ENCODE data around the gene SPHK1. TPM values are rescaled to one million over a fixed set of nuclear protein-coding genes. Genes with fewer than 3 reads are reported as not detected.

SPHK1 gene
- total RNA-seq, 1 donor from 2014 or later = 26.5 TPM

DNA sequence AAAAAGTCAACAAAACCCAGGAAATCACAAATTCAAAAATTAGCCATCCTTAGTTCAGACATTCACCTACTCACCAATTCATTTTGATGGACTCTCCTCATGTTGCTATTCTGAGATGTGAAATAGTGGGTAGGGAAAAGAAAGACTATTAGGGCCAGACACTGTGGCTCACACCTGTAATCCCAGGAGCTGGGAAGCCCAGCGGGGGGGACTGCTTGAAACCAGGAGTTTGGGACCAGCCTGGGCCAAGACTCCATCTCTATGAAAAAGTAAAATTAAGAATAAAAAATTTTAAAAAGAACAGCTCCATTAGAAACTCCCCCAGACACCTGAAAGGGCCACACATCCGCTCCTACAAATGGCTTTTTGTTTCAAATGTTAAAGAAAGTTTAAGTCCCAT lies 47.1 kb downstream of the SPHK1 start:
- no peak for DNase-seq (ENCODE audit: low spot score)

DNA sequence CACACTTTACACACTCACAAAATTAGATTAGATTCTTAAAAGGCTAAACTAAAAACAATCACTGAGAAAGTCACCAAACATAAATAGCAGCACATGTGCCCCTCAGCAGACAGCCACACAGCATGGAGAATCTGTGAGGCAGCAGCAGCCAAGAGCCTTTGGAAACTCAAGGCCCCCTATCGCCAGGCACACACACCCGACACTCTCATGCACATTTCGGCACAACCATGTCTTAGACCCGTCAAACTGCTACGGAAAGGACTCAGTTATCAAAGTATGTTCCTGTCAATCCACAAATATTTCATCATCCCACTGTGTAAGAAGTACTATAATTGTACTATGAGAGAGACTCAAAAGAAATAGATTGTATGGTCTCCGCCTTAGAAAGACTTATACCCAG lies 47.6 kb downstream of the SPHK1 start:
- DNase-seq (ENCODE audit: low spot score) = no peak

DNA sequence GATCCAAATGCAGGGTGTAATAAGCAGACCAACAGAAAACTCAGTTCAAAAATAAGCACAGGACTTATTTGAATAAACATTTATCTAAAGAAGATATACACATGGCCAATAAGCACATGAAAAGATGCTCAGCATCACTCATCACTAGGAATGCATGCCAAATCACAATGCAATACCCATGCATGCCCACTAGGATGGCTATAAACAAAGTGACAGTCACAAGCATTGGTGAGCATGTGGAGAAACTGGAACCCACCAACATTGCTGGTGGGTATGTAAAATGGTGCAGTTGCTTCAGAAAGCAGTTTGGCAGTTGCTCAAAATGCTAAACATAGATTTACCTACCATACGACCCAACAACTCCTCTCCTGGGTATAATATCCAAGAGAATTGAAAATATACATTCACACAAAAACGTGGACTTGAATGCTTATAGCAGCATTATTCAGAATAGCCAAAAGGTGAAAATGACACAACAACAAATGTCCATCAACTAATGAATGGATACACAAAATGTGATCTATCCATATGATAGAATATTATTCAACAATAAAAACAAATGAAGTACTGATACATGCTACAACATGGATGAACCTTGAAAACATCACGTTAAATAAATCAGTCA lies 48.4 kb downstream of the SPHK1 start:
- DNase-seq (ENCODE audit: low spot score) = no peak

DNA sequence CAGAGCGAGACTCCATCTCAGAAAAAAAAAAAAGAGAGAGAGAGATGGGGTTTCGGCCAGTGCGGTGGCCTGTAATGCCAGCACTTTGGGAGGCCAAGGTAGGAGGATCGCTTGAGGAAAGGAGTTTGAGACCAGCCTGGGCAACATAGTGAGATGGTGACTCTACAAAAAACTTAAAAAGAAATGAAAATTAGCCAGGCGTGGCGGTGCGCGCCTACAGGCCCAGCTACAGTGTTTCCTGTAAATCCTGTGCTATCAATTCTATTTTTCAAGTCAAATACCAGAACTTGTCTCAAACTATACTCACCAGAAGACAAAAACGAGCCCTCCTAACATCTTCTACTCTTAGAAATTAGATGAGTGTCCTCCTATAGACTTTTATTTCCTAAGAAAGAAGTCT lies 49.3 kb downstream of the SPHK1 start:
- no peak for DNase-seq (ENCODE audit: low spot score)

DNA sequence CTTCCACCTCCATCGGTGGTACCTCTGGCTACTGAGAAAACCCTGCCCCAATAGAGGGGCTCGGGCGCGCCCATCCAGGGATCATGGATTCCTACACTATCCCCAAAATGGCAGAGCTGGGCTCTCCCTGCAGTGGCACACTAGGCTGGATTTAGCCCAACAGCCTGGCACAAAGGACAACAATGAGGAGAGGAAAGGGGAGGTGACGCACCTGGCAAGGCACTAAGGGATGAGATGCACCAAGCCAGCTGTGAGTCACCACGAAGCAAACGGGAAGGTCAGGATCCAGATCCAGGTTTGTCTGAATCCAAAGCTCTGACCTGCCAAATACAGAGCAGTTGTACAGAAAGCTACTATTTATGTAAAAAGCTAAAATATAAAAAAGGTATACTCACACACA lies 50.5 kb downstream of the SPHK1 start:
- DNase-seq (ENCODE audit: low spot score) = no peak

DNA sequence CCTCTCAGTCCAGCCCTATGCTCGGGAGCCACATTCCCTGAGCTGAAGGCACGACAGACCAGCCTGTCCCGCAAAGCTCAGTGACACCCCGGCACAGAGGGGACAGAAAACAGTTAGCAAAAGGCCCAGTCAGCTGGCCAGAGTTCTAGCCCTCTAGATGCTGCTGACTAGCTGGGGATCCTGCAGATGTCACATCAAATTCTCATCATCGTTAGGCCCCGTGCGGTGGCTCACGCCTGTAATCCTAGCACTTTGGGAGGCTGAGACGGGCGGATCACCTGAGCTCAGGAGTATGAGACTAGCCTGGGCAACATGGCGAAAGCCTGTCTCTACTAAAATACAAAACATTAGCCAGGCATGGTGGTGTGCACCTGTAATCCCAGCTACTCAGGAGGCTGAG lies 51.3 kb downstream of the SPHK1 start:
- DNase-seq (ENCODE audit: low spot score) = no peak

Other genes starting within 250 kb of the SPHK1 start
- 0.16 TPM for gene FOXJ1, start 243.4 kb upstream of the SPHK1 start, total RNA-seq
- 28.0 TPM for gene RNF157, start 144.1 kb upstream of the SPHK1 start, total RNA-seq
- gene UBALD2, start 119.3 kb upstream of the SPHK1 start, total RNA-seq = 59.2 TPM
- 1.3 TPM for gene QRICH2, start 76.3 kb upstream of the SPHK1 start, total RNA-seq
- gene PRPSAP1, start 30.7 kb upstream of the SPHK1 start, total RNA-seq = 38.2 TPM
- gene UBE2O, start 68.5 kb downstream of the SPHK1 start, total RNA-seq = 20.4 TPM
- gene AANAT, start 83.0 kb downstream of the SPHK1 start, total RNA-seq = not detected
- 52.7 TPM for gene RHBDF2, start 116.8 kb downstream of the SPHK1 start, total RNA-seq
- 55.6 TPM for gene CYGB, start 153.1 kb downstream of the SPHK1 start, total RNA-seq
- 5.4 TPM for gene PRCD, start 155.4 kb downstream of the SPHK1 start, total RNA-seq
- 5.5 TPM for gene ST6GALNAC2, start 201.3 kb downstream of the SPHK1 start, total RNA-seq